Measurements from ENCODE around the gene PIP4K2B.

Gene PIP4K2B

GRCh38 chr17:38739305-38739704 is 60.1 kb downstream of the PIP4K2B start:
- TF ChIP-seq, protein P1, sequence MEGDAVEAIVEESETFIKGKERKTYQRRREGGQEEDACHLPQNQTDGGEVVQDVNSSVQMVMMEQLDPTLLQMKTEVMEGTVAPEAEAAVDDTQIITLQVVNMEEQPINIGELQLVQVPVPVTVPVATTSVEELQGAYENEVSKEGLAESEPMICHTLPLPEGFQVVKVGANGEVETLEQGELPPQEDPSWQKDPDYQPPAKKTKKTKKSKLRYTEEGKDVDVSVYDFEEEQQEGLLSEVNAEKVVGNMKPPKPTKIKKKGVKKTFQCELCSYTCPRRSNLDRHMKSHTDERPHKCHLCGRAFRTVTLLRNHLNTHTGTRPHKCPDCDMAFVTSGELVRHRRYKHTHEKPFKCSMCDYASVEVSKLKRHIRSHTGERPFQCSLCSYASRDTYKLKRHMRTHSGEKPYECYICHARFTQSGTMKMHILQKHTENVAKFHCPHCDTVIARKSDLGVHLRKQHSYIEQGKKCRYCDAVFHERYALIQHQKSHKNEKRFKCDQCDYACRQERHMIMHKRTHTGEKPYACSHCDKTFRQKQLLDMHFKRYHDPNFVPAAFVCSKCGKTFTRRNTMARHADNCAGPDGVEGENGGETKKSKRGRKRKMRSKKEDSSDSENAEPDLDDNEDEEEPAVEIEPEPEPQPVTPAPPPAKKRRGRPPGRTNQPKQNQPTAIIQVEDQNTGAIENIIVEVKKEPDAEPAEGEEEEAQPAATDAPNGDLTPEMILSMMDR (IDR thresholded peaks at IDR 0.05; ENCODE audit: borderline replicate concordance, insufficient read depth, low read depth, low read length), result no peak
- no peak overlapping the region for H3K4me3 ChIP-seq (ENCODE audit: low read depth, low read length)

GRCh38 chr17:38738686-38739085 is 60.7 kb downstream of the PIP4K2B start:
- TF ChIP-seq, protein P1 (IDR thresholded peaks at IDR 0.05; ENCODE audit: borderline replicate concordance, insufficient read depth, low read depth, low read length), result no peak
- H3K4me3 ChIP-seq (ENCODE audit: low read depth, low read length), result no peak overlapping the region

DNA sequence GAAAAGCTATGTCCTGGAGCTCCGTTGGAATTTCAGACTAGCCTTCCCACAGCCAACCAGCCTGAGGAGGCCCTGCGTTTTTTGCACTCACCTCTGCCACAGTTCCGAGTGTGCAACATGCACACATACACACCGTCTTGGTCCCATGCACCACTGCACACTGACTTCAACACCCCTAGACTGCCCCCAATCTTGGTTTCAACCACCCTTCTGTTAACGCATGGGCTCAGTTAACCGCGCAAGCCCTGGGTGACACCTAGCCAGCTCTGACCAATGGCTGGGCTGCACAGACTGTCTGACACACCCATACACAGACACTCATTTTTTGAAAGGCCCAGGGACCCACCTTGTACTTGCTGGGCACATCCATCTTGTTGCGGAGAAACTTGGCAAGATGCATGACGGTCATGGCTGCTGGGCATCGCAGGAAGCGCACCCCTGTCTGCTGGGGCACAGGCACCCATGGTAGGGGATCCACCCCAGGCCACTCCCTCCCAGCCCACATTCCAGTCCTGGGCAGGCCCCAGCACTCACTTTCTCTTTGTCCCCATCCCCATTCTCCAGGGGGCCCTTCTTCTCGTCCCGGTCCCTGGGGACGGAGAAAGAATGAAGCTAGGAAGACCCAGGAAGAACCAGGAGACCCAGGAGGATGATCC is 61.2 kb downstream of the PIP4K2B start:
- H3K4me3 ChIP-seq (ENCODE audit: low read depth, low read length), result no peak overlapping the region
- TF ChIP-seq, protein P1 (IDR thresholded peaks at IDR 0.05; ENCODE audit: borderline replicate concordance, insufficient read depth, low read depth, low read length), result no peak

DNA sequence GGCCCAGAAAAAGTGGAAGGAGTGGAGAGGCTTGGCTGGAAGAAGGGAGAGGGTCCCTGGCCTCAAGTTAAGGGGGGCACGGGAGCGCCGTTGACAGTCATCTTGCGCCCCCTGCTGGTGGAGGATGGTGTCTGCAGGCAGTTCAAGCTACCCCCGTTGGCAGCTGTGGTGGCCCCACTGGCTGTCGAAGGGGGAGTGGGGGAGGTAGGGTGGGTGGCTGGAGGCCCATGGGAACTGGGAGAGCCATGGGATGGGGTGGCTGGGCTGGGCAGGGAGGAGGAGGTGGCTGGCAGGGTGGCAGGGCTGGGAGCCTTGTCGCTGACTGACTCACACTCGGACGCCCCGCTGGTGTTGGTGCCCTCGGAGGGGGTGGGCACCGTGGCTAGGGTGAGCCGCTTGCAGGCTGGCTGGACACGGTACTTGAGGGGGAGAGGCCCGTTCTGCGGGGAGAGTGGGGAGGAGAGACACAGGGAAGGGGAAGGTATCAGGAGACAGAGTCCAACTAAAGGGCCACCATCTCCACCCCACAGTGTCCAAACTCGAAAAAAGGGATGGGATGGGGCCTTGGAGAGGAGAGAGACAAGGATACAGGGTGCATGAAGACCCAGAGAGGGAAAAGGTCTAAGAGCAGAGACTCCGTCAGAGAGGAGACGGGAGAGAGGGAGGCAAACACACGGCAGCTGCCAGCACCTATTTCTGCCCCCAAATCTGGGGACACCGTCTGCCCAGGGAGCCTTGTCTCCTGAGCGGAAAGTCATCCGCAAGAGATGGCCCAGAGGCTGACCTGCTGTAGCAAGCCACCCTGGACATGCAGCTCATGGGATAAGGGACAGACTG is 64.0 kb downstream of the PIP4K2B start:
- no peak overlapping the region for H3K4me3 ChIP-seq (ENCODE audit: low read depth, low read length)
- TF ChIP-seq, protein P1 (IDR thresholded peaks at IDR 0.05; ENCODE audit: borderline replicate concordance, insufficient read depth, low read depth, low read length), result peak; percentile 96

DNA sequence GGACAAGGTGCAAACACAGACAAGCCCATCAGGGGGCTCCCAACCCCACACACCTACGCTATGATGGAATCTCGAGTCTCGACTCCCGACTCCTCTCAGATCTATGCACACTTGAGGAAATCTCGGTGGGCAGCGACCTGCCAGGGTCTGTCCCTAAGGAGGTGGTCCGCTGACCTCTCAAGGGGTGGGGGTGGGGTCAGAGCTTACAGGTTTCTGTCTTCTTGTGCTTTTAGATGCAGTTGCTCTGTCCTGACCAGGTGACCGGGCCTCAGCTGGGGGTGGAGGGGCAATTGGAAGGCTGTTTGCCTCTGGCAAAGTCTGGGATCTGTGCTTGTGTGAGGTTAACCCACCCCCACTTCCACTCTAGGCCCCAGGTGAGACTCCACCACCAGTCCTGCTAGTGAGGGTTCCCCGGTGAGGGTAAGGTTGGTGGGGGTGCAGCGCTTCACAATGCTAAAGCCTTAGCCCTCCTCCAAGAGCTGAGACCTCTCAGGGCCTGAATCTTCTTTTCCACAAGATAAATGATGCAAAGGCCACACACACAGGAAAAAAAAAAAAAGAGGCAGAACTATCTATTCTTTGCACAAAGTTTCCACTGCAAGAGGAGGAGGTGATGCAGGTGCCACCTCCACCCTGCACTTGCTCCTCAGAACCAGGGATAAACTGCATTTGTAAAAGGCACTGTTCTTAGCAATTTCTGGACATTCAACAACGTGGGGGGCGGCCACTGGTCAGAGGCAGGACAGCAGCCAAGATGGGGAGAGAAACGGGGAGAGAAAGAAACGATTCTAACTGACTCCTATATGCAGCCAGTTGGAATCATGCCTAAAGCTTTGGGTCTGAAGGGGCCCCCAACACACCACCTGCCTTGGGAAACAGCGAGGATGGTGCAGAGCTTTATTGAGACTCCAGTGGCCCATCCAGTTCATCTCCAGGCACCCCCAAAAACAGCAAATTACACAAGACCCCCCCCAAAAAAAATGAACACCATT is 65.1 kb downstream of the PIP4K2B start:
- H3K4me3 ChIP-seq (ENCODE audit: low read depth, low read length), result no peak overlapping the region
- TF ChIP-seq, protein P1 (IDR thresholded peaks at IDR 0.05; ENCODE audit: borderline replicate concordance, insufficient read depth, low read depth, low read length), result peak; percentile 60

- no peak overlapping the region for H3K4me3 ChIP-seq (ENCODE audit: low read depth, low read length)
- TF ChIP-seq, protein P1 (IDR thresholded peaks at IDR 0.05; ENCODE audit: borderline replicate concordance, insufficient read depth, low read depth, low read length), result no peak
Measured at GRCh38 chr17:38733282-38733981, 65.9 kb downstream of the PIP4K2B start.

Measured in GM12875 (cell line).